ENCODE data around the gene EFNA5.

The EFNA5 gene

GRCh38 chr5:107364443-107365319 is 306.1 kb downstream of the EFNA5 start:
- DNase-seq (ENCODE audit: low read depth): no peak

GRCh38 chr5:107363768-107364167 is 307.0 kb downstream of the EFNA5 start:
- DNase-seq (ENCODE audit: low read depth): no peak
- TF ChIP-seq POLR2A (IDR thresholded peaks at IDR 0.05; ENCODE audit: extremely low read depth, insufficient read length) (no peak), MYC (IDR thresholded peaks at IDR 0.05; ENCODE audit: low read depth, low read length) (no peak), CTCF (IDR thresholded peaks at IDR 0.05; ENCODE audit: low read depth, low read length) (no peak)
- TF ChIP-seq, protein P1, sequence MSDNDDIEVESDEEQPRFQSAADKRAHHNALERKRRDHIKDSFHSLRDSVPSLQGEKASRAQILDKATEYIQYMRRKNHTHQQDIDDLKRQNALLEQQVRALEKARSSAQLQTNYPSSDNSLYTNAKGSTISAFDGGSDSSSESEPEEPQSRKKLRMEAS (IDR thresholded peaks at IDR 0.05; ENCODE audit: low read depth, low read length): no peak

More at GRCh38 chr5:107364443-107365319, 306.1 kb downstream of the EFNA5 start:
- no peak overlapping the region for H3K4me3 ChIP-seq (ENCODE audit: low read depth, low read length)
- TF ChIP-seq, protein P1 (IDR thresholded peaks at IDR 0.05; ENCODE audit: low read depth, low read length): no peak
- TF ChIP-seq MYC (IDR thresholded peaks at IDR 0.05; ENCODE audit: low read depth, low read length) (no peak), CTCF (IDR thresholded peaks at IDR 0.05; ENCODE audit: low read depth, low read length) (no peak)

GRCh38 chr5:107361945-107362344 is 308.8 kb downstream of the EFNA5 start:
- no peak overlapping the region for H3K4me3 ChIP-seq (ENCODE audit: low read depth, low read length)
- TF ChIP-seq POLR2A (IDR thresholded peaks at IDR 0.05; ENCODE audit: extremely low read depth, insufficient read length) (no peak), CTCF (IDR thresholded peaks at IDR 0.05; ENCODE audit: low read depth, low read length) (no peak), MYC (IDR thresholded peaks at IDR 0.05; ENCODE audit: low read depth, low read length) (peak; percentile 72)
- TF ChIP-seq, protein P1 (IDR thresholded peaks at IDR 0.05; ENCODE audit: low read depth, low read length): peak; percentile 61
- peak; percentile 48 for DNase-seq (ENCODE audit: low read depth)

More at GRCh38 chr5:107363768-107364167, 307.0 kb downstream of the EFNA5 start:
- no peak overlapping the region for H3K4me3 ChIP-seq (ENCODE audit: low read depth, low read length)

GRCh38 chr5:107359916-107360234 is 310.9 kb downstream of the EFNA5 start:
- TF ChIP-seq, protein P1 (IDR thresholded peaks at IDR 0.05; ENCODE audit: low read depth, low read length): no peak
- TF ChIP-seq POLR2A (IDR thresholded peaks at IDR 0.05; ENCODE audit: extremely low read depth, insufficient read length): no peak
- TF ChIP-seq CTCF (IDR thresholded peaks at IDR 0.05; ENCODE audit: low read depth, low read length): no peak
- TF ChIP-seq MYC (IDR thresholded peaks at IDR 0.05; ENCODE audit: low read depth, low read length): no peak

GRCh38 chr5:107359033-107359915 is 311.5 kb downstream of the EFNA5 start:
- TF ChIP-seq, protein P1 (IDR thresholded peaks at IDR 0.05; ENCODE audit: low read depth, low read length): no peak
- no peak for TF ChIP-seq MYC (IDR thresholded peaks at IDR 0.05; ENCODE audit: low read depth, low read length)
- no peak for TF ChIP-seq CTCF (IDR thresholded peaks at IDR 0.05; ENCODE audit: low read depth, low read length)
- TF ChIP-seq POLR2A (IDR thresholded peaks at IDR 0.05; ENCODE audit: extremely low read depth, insufficient read length): no peak
- H3K4me3 ChIP-seq (ENCODE audit: low read depth, low read length): no peak overlapping the region
- DNase-seq (ENCODE audit: low read depth): peak; percentile 29

More at GRCh38 chr5:107359916-107360234, 310.9 kb downstream of the EFNA5 start:
- no peak overlapping the region for H3K4me3 ChIP-seq (ENCODE audit: low read depth, low read length)
- DNase-seq (ENCODE audit: low read depth): peak; percentile 8

All from NB4 (cell line).